Mesendoderm (in vitro differentiated cells): Measurements from ENCODE around the gene DLGAP3.

ENCODE experiments used
- DNase-seq: peaks from one replicate; pipeline ENCODE4 v3.0.0; 2013
- H2AK5ac ChIP-seq: 2 replicates; pipeline ENCODE4 v1.6.1; 2013; ENCODE audit warnings: low read length, inconsistent platforms
- H2BK120ac ChIP-seq: 2 replicates; pipeline ENCODE4 v1.6.1; 2013; ENCODE audit warnings: low read depth, mild to moderate bottlenecking, low read length, moderate library complexity, mixed read lengths
- H2BK15ac ChIP-seq: replicated peaks from 2 replicates; pipeline ENCODE4 v1.6.1; 2013; ENCODE audit warnings: low read depth, mild to moderate bottlenecking, moderate library complexity
- H2BK5ac ChIP-seq: 2 replicates; pipeline ENCODE4 v1.6.1; 2013; ENCODE audit warnings: low read length, inconsistent platforms
- H3K18ac ChIP-seq: 2 replicates; pipeline ENCODE4 v1.6.1; 2013; ENCODE audit warnings: mild to moderate bottlenecking, low read length, mixed read lengths
- H3K23ac ChIP-seq: one replicate; pipeline ENCODE4 v1.6.1; 2013; ENCODE audit warnings: low read length
- H3K27ac ChIP-seq: 2 replicates; pipeline ENCODE4 v1.5.1; 2013; ENCODE audit warnings: low read depth, mild to moderate bottlenecking, inconsistent platforms, low read length, moderate library complexity
- H3K27me3 ChIP-seq: 2 replicates; pipeline ENCODE4 v1.6.1; 2013; ENCODE audit warnings: low read length, control low read depth, mild to moderate bottlenecking, inconsistent platforms; ENCODE audit not compliant: insufficient read depth, poor library complexity
- H3K36me3 ChIP-seq: 2 replicates; pipeline ENCODE4 v1.6.1; 2013; ENCODE audit warnings: low read length, inconsistent platforms; ENCODE audit not compliant: control insufficient read depth, insufficient read depth
- H3K4ac ChIP-seq: one replicate; pipeline ENCODE4 v1.6.1; 2013; ENCODE audit warnings: low read depth, mild to moderate bottlenecking, low read length, moderate library complexity
- H3K4me1 ChIP-seq: 2 replicates; pipeline ENCODE4 v1.6.1; 2013; ENCODE audit warnings: low read depth, low read length, inconsistent platforms; ENCODE audit not compliant: control insufficient read depth
- H3K4me2 ChIP-seq: 2 replicates; pipeline ENCODE4 v1.6.1; 2013; ENCODE audit warnings: low read length
- H3K4me3 ChIP-seq: 2 replicates; pipeline ENCODE4 v1.5.1; 2013; ENCODE audit warnings: mild to moderate bottlenecking, low read length
- H3K56ac ChIP-seq: one replicate; pipeline ENCODE4 v1.6.1; 2013; ENCODE audit warnings: low read length
- H3K79me1 ChIP-seq: 2 replicates; pipeline ENCODE4 v1.6.1; 2013; ENCODE audit warnings: low read length, inconsistent platforms
- H3K79me2 ChIP-seq: 2 replicates; pipeline ENCODE4 v1.6.1; 2013; ENCODE audit warnings: mild to moderate bottlenecking, low read length; ENCODE audit not compliant: control insufficient read depth, insufficient read depth
- H3K9ac ChIP-seq: 2 replicates; pipeline ENCODE4 v1.6.1; 2013; ENCODE audit warnings: low read length, inconsistent platforms
- H4K5ac ChIP-seq: one replicate; pipeline ENCODE4 v1.6.1; 2013; ENCODE audit warnings: low read length
- H4K8ac ChIP-seq: one replicate; pipeline ENCODE4 v1.6.1; 2013; ENCODE audit warnings: low read depth, mild to moderate bottlenecking, control low read depth, low read length, moderate library complexity
- WGBS: extraction: QIAGEN DNeasy Blood & Tissue Kit; methylation state at CpG from one replicate; pipeline ENCODE4 v1.1.7; 2013; ENCODE audit warnings: low lambda C conversion rate, missing lambda C conversion rate; ENCODE audit not compliant: insufficient coverage; ENCODE audit errors: extremely low coverage; 5-methylcytosine and 5-hydroxymethylcytosine counted together

Gene DLGAP3

GRCh38 chr1:34905098-34905459, 24.4 kb downstream of the DLGAP3 start:
- H3K23ac ChIP-seq: no peak overlapping the region
- H2AK5ac ChIP-seq: no peak overlapping the region
- H3K9ac ChIP-seq: no peak overlapping the region
- no peak overlapping the region for H3K4ac ChIP-seq
- H3K36me3 ChIP-seq: no peaks in the 10 kb centered on the region
- no peak overlapping the region for H3K4me3 ChIP-seq
- H3K18ac ChIP-seq: no peak overlapping the region
- no peaks in the 10 kb centered on the region for H3K27me3 ChIP-seq
- H4K8ac ChIP-seq: no peak overlapping the region
- H3K4me2 ChIP-seq: no peak overlapping the region
- no peak overlapping the region for H2BK5ac ChIP-seq
- no peak overlapping the region for H2BK120ac ChIP-seq
- no peak overlapping the region for H3K27ac ChIP-seq
- no peaks in the 10 kb centered on the region for H3K79me2 ChIP-seq
- DNase-seq: no peak
- H3K79me1 ChIP-seq: no peaks in the 10 kb centered on the region
- H3K4me1 ChIP-seq: no peaks in the 10 kb centered on the region
- no peak overlapping the region for H2BK15ac ChIP-seq
- no CpG with 5 or more reads among the region's 12 CpGs for WGBS
- H4K5ac ChIP-seq: no peak overlapping the region
- H3K56ac ChIP-seq: no peak overlapping the region

- DNase-seq: no peak
- Histone ChIP-seq H3K18ac (no peak overlapping the region), H2AK5ac (no peak overlapping the region), H3K56ac (no peak overlapping the region), H3K36me3 (no peaks in the 10 kb centered on the region), H3K27ac (no peak overlapping the region), H3K79me1 (no peaks in the 10 kb centered on the region), H3K4ac (no peak overlapping the region), H3K27me3 (no peaks in the 10 kb centered on the region), H3K79me2 (no peaks in the 10 kb centered on the region), H3K4me2 (no peak overlapping the region), H3K4me1 (no peaks in the 10 kb centered on the region), H2BK120ac (no peak overlapping the region), H4K5ac (no peak overlapping the region), H4K8ac (no peak overlapping the region), H3K4me3 (no peak overlapping the region), H3K9ac (no peak overlapping the region), H2BK15ac (no peak overlapping the region), H2BK5ac (no peak overlapping the region), H3K23ac (no peak overlapping the region)
- no CpG with 5 or more reads among the region's 33 CpGs for WGBS
Observed at GRCh38 chr1:34904236-34905097, 25.0 kb downstream of the DLGAP3 start.

- Histone ChIP-seq H3K79me2 (no peaks in the 10 kb centered on the region), H3K36me3 (no peaks in the 10 kb centered on the region), H3K23ac (no peak overlapping the region), H2AK5ac (no peak overlapping the region), H4K8ac (no peak overlapping the region), H3K18ac (no peak overlapping the region), H2BK15ac (no peak overlapping the region), H4K5ac (no peak overlapping the region), H3K4me3 (no peak overlapping the region), H3K4ac (no peak overlapping the region), H3K27me3 (no peaks in the 10 kb centered on the region), H3K4me1 (no peaks in the 10 kb centered on the region), H3K79me1 (no peaks in the 10 kb centered on the region), H3K56ac (no peak overlapping the region), H2BK5ac (no peak overlapping the region), H3K27ac (no peak overlapping the region), H3K9ac (no peak overlapping the region), H3K4me2 (no peak overlapping the region), H2BK120ac (no peak overlapping the region)
- no peak for DNase-seq
- no CpG with 5 or more reads among the region's 7 CpGs for WGBS
Observed at GRCh38 chr1:34901919-34902318, 27.5 kb downstream of the DLGAP3 start.

- Histone ChIP-seq H3K79me1 (no peaks in the 10 kb centered on the region), H3K56ac (no peak overlapping the region), H4K5ac (no peak overlapping the region), H3K4ac (no peak overlapping the region), H2BK15ac (no peak overlapping the region), H2BK120ac (no peak overlapping the region), H3K4me2 (no peak overlapping the region), H4K8ac (no peak overlapping the region), H3K36me3 (no peaks in the 10 kb centered on the region), H3K79me2 (no peaks in the 10 kb centered on the region), H3K9ac (no peak overlapping the region), H3K27me3 (no peaks in the 10 kb centered on the region), H3K18ac (no peak overlapping the region), H2AK5ac (no peak overlapping the region), H3K4me1 (no peaks in the 10 kb centered on the region), H3K27ac (no peak overlapping the region), H3K4me3 (no peak overlapping the region), H3K23ac (no peak overlapping the region), H2BK5ac (no peak overlapping the region)
- no peak for DNase-seq
- WGBS: no CpG with 5 or more reads among the region's 13 CpGs
Observed at GRCh38 chr1:34900775-34901502, 28.5 kb downstream of the DLGAP3 start.

- Histone ChIP-seq H3K9ac (no peak overlapping the region), H4K5ac (no peak overlapping the region), H3K23ac (no peak overlapping the region), H2BK15ac (no peak overlapping the region), H3K4me1 (no peaks in the 10 kb centered on the region), H2BK5ac (no peak overlapping the region), H3K27me3 (no peaks in the 10 kb centered on the region), H4K8ac (no peak overlapping the region), H3K4me3 (no peak overlapping the region), H3K18ac (no peak overlapping the region), H2AK5ac (no peak overlapping the region), H3K79me1 (no peaks in the 10 kb centered on the region), H2BK120ac (no peak overlapping the region), H3K79me2 (no peaks in the 10 kb centered on the region), H3K36me3 (no peaks in the 10 kb centered on the region), H3K4me2 (no peak overlapping the region), H3K27ac (no peak overlapping the region), H3K4ac (no peak overlapping the region), H3K56ac (no peak overlapping the region)
- WGBS: no CpG with 5 or more reads among the region's 16 CpGs
- DNase-seq: no peak
Observed at GRCh38 chr1:34899906-34900305, 29.5 kb downstream of the DLGAP3 start.
